DMS 273 treated with DMSO at 0.1 percent for 48 hours (cell line): ENCODE data around the gene FBXO24.
A peak's percentile ranks its signal among the peaks of the same experiment; 100 is the strongest.

ENCODE experiments used
- DNase-seq: peaks from one replicate; lab custom pipeline; 2025; lab: John Stamatoyannopoulos, UW

FBXO24 gene

DNA sequence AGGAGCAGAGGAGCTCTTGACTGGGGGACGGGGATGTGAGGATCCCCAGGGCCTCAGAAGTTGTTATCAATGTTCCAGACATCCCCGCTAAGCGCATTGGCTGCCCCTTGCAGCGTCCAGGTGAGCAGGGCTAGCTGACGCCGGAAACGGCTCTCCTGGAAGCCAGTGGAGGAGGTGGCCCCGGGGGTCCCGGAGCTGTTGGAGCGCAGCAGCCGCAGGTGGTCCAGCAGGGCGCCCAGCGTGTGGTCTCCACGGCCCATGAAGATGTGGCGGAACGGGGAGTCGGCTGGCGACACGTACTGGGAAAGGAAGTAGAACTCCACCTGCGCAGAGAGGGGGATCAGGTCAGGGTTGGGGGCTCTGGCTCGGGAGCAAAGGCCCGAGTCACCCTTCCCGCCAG lies 34.7 kb downstream of the FBXO24 start:
- DNase-seq, result no peak

DNA sequence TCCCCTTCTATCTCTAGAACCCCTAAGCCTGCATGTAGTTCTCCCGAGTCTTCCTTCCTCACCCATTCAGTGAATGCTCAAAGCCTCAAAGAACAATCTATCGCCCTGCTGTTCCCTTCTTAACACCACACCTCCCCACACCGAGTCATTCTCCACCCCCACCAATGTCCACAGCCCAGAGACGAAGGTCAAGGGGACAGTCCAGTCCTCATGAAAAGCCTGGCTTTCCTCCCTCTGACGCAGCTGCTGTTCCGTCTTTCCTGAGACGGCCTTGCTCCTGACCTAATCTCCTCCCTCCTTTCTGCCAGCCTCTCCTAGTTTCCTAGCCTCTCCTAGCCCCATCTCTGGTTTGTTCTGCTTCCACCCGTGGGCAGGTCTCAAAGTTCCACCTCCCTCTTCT lies 35.4 kb downstream of the FBXO24 start:
- DNase-seq, result no peak

DNA sequence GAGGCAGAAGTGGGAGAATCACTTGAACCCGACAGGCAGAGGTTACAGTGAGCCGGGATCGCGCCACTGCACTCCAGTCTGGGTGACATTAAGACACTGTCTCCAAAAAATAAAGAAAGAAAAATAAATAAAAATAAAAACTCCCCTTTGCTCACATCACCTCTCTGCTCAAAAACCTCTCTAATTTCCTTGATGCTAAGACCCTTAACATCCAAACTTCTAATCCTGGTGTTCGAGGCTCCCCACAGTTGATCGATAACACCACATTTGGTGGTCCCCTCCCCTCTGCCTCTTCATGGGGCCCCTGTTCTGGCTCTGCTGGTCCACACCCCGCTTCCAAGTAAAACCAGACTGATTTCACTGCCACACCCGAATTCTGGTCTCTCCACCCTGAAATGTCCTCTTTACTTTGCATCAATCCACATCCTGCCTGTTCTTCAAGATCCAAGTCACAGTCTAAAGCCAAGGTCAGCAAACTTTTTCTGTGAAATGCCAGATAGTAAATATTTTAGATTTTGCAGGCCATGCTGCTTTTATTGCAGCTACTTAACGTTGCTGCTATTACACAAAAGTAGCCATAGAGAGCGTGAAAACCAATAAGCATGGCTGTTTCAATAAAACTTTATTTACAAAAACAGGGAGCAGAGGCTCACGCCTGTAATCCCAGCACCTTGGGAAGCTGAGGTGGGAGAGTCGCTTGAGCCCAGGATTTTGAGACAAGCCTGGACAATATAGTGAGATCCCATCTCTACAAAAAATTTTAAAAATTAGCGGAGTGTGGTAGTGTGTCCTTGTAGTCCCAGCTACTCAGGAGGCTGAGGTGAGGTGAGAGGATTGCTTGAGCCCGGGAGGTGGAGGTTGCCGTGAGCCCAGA lies 38.1 kb downstream of the FBXO24 start:
- DNase-seq, result no peak

DNA sequence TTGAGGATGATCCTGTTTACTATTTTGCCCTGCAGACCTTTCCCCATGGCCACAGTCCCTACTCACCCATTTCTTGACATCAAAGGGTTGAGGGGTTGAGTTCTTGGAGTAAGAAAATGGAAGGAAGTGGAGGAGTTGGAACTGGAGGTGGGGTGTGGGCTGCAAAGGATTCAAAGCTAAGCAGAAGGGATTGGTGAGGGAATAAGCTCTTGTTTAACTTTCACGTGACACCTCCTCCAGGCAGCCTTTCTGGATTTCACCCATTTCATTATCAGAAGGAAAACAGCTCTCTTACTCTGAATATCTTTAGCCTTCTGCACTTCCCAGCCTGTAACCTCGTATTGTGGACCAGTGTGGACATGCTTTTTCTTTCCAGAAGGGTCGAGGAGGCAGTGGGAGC lies 39.9 kb downstream of the FBXO24 start:
- DNase-seq, result no peak

DNA sequence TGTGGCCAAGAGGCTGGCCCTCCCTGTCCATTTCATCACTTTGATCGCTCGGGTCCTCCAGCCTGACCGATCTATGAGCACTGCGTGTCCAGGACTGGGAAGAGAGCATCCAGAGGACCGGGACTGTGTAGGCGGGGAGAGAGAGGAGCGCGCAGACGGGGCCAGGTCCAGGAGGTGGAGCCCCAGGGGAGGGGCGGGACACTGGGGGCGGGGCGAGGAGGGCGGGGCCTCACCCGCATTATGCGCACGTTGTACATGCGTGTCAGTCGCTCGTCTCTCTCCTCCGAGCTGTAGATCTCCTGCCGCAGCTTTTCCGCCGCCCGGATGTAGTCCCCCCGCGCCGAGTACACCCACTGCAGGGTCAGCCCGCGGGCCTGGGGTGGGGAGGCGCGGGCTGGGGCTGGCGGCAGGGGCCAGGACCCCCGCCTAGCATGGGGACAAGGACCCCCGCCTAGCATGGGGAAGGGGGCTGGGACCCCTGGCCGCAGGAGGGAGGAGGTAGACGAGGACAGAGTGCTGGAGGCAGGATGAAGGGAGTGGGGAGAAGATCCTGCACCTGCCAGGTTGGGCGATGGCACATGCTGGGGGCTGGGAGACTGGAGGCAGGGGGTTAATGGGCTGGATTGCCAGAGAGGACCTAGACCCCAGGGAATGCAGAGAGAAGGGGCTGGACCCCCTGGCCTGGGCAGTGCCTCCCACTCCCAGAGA lies 40.6 kb downstream of the FBXO24 start:
- no peak for DNase-seq

DNA sequence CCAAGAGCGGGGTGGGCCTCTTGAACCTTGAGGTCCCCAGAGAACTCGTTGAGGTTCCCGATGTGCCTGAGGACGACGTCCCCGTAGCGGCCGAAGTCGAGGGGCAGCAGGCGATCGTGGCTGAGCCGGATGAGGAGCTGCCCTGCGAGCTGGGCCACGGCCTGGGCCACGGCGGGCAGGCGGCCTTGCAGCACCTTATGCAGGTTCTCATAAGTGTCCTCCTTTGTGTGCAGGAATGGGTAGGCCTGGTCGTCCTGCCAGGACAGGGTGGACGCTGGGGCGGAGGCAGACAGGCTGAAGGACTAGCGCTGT lies 41.1 kb downstream of the FBXO24 start:
- no peak for DNase-seq

DNA sequence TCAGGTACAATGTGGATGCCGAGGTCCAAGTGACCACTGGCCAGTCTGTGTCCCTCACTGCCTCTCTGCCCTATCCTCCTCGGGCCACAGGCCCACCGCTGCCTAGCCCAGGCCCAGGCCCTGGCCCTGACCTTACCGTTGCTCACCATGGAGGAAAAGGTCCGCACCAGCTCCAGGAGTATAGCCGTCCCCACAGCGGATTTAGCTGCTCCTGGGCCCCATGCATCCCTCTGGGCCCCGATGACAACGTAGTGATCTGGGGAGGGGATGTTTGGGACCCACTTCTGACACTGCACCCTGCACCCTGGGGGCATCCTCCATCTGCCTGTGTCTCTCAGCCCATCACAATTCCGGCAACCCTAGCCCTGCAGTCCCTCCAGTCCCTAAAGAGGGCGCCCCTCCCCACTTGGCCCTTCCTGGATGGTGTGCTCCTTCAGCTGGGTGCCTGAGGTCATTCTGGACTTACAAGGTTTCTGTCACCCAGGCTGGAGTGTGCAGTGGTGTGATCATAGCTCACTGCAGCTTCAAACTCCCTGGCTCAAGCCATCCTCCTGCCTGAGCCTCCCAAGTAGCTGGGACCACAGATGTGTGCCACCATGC lies 43.1 kb downstream of the FBXO24 start:
- peak; percentile 12 for DNase-seq

DNA sequence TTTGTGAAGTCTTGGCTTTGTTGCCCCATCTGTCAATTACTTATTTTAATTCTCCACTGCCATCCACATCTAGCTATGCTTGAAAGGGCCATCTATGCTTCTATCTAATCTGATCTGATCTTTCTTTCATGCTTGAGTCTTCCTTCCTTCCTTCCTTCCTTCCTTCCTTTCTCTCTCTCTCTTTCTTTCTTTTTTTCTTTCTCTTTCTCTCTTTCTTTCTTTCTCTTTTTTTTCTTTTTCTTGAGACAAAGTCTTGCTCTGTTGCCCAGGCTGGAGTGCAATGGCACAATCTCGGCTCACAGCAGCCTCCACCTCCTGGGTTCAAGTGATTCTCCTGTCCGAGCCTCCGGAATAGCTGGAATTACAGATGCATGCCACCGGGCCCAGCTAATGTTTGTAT lies 43.9 kb downstream of the FBXO24 start:
- no peak for DNase-seq

DNA sequence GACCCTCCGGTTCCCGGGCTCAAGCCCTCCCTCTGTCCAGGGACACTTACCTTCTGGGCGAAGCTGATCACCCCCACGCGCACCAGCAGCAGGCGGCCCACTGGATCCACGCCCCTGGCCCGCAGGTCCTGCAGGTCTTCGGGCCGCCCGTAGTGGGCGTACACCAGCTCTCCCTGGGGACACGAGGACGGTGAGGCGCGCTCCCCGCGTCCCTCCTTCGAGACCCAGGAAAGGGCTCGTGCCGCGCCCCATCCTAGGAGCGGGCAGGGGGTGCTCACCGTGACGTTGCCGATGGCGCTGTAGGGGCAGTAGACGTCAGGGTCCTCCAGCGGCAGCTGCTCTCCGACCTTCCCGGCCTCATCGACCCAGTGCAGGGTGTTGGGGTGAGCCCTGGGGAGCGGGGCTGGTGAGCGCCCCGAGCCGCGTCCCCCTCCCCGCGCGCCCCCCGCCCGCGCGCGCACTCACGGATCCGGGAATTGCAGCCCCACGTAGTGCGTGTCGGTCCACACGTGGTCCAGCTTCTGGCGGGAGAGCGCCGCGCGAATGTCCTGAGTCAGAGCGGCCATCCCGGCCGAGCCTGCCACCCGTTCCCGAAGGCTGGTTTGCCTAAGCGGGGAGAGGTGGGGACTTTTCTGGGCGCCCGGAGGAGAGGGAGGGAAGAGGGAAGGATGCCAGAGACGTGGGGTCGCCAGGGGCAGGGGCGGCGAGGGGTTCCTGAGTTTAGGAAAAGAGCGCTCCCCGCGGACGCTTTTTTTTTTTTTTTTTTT lies 47.0 kb downstream of the FBXO24 start:
- no peak for DNase-seq

DNA sequence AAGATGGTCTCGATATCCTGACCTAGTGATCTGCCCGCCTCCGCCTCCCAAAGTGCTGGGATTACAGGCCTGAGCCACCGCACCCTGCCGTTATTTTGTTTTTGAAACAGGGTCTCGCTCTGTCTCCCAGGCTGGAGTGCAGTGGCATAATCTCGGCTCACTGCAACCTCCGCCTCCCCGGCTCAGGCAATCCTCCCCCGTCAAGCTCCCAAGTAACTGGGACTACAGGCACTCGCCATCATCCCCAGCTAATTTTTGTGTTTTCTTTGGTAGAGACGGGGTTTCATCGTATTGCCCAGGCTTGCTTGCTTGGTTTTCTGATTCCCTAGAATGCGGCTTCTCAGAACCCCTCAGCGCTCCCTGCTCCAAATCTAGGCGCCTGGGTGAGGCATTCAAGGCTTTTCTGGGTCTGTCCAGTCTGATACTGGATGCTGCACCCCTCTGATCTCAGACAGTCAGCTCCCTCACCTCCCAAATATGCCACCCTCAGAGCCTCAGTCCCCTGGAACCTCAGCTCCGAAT lies 53.9 kb downstream of the FBXO24 start:
- no peak for DNase-seq

DNA sequence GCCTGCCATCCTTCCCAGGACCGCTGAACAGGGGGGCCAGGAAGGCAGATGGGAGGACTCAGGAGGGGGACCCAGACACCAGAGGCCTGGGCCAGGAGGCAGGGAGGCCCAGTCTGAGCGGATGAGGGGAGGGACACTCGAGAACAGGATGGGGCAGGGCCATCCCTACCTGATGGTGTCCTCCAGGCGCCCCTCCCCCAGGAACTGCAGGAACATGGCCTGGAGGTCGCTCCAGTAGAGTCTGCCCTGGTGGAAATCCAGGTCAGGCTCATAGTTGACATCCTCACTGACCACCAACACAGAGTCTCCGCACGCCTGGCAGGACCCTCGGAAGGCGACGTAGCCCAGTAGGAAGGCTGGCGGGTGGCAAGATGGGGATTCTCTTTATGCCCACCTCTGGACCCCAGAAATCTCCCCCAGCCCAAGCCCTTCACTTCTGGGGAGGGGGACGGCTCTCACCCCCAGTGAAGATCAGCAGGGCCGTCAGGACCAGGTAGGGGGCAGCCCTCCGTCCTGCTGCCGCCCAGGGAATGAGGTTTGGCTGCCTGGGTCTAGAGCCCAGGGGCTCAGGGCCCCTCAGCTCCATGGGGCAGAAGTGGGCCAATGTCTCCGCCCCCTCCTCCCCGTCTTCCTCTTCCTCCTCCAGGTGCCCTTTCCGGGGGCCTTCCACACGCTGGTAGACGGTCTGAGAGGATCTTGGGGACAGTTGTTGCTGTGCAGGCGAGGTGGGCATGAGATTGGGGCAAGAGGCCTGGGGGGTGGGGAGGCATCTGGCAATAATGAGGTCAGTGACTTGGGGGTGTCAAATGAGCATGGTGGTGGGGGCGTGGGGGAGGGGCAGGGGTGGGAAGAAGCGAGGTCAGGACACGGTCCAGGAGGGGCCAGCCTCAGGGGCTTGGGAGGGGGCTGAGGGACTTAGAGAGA lies 54.7 kb downstream of the FBXO24 start:
- DNase-seq, result no peak

DNA sequence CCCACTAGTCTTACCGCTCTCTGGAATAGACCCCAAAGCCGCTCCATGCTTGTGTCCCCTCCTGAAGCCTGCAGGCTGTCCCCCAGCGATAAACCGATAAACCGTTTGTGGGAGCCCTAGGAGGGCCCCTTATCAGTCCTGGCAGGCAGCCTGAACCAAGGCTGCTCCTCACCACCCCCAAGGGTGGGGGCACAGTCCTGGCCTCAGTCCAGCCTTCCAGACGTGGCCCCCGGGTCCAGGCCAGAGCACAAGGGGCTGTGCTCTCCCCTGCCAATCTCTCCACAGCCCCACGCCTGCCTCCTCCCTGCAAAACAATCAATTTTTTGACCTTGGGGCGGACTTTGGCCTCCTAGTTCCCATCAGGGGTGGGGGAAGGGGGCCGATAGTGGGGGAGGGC lies 55.3 kb downstream of the FBXO24 start, which contains the start of gene TFR2:
TSS of gene TFR2 (minus strand) at position 90 of the 397 bp plus-strand sequence. CDS start at position 47, 43 bp downstream.
- no peak for DNase-seq

DNA sequence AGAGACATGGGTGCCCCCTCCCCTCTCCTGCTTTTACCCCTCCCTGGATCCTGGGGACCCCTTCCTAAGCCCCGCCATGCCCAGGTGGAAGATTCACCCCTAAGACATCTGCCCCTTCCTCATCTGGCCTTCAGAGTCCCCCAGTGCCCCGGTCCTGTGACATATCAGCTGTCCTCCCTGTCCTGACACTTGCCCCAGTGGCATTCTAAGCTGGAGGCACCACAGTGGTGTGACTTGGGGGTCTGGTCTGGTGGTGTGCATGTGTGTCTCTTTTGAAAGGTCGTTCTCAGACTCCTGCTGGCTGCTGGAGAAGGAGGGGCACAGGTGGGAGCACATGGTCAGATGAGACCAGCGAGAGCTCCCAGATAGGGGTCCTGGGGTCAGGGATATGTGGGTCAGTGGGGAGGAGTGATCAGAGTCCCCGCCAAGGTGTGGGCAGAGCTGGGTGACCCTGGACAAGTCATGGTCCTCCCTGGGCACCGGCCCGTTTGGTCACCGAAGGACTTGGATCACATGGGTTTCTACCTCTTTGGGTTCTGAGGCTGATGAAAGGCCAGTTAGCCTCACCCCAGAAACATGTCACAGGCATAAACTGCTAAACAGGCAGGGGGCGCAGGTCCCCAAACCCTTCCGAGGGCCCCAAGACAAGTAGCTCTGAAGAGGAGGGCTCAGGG lies 55.9 kb downstream of the FBXO24 start:
- DNase-seq, result no peak

DNA sequence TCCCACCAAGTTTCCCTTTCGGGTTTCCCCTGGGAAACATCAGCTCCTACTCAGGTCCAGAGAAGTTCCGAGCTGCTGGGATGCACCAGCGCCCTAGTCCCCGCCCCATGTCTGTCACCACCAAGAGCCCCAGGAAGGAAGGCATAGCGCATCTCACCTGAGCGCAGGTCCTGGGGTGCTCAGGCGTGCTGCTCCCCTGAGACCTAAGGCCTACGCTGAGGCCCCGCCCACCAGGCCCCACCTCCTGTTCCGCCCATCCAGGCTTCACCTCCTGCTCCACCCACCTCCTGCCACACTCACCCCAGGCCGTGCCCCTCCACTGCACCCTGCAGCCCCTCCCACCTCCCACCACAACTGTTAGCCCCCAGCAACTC lies 56.4 kb downstream of the FBXO24 start:
- no peak for DNase-seq

DNA sequence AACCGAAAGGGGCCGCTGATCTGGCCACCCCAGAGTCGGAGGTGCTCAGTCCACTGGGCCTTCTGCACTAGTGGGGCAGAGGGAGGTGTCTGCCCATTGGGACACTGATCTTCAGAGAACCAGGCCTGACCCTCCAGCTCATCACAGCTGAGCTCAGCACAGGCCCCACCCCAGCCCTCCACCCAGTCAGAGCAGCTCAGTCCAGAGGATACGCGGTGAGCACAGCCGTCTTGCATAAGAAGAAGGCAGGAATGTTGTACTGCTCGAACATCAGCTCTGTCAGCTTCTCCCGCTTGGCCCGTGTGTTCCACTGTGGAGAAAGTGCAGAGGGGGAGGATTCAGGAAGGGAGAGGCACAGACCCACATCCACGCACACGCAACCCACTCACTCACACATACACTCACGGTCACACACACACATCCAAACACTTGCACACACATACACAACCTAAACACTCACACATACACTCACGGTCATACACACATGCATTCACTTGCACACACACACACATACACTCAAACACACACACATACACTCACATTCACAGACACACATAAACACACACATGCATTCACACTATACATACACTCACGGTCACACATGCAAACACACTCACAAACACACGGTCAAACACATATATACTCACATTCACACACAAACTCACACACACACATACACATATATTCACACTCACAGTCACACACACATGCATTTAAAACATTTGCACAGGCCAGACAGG lies 63.9 kb downstream of the FBXO24 start:
- DNase-seq, result no peak
